Measurements from ENCODE around the gene TACC2.

The TACC2 gene

DNA sequence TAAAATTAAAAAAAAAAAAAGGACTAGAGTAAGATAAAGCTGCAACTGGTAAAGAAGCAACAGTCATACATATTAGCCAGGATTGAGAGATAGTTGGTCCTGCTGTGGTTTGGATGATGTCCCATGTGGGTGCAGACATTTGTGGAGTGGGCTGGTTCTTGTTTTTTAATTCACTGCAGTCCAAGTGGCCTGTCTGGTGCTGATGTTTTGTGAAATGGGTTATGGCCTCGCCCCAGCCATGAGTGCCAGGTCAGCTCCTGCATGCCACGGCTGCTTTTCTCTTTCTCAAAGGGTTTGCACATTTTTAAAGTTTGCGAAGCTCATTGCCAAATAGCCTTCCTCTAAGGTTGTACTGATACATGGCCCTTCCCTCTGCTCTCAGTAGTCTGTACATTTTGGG is 268.1 kb downstream of the TACC2 start:
- no peak for DNase-seq

DNA sequence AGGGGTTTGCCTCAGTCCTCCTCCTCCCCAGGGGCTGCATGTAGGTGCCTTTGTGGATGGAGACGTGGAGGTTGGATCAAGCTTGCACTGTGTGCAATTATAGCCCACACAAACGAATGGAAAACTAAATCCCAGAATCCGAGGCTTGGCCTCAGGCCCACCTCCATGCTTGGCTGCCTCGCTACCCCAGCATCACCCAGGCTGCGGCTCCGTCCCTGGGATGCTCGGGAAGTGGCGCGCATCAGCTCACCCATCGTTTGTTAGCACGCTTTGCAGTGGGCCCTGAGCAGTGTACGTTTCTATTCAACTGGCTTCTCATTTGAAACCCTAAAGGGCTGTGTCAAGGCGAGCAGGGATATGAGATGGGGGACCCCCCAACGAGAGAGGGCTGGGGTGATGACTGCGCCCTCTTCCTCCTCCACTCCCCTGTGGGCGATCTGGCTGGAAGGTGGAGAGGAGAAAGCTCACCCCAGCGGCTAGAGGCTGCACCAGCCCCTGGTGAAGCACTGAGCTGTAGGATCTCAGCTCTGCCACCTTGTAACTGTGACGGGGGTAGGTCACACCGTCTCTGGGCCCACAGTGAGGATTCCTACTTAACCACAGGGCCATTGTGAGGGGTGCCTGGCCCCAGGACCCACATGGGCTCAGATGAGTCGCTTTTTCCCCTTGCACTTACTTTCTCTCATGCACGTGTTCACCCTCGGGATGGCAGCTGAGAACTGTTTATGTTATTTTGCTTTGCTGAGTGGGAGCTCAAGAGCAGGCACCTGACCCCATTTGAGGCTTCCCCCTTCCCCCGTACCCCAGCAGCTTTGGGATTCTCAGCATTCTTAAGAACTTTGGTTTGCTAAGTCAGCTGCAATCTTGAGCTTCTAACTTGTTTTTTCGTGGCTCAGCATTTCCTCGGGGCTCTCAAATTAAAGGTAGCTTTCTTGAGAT is 269.4 kb downstream of the TACC2 start:
- no peak for DNase-seq

DNA sequence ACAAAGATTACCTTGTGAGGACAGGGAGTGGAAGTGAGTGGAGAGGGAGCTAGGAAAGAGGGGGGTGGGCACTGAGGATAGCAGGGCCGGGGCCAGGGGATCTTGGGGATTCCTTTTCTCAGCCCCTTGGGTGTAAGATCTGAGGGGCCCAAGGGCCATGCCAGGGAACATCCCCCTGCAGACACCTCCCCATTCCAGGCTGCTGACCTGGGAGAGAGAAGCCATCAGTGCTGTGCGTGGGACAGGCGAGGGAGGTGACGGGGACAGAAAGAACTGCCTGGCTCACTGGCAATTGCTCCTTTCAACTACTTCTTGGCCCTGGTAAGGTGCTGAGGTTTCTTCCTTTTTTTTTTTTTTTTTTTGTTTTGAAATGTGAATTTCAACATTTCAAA is 270.1 kb downstream of the TACC2 start:
- DNase-seq, result no peak

DNA sequence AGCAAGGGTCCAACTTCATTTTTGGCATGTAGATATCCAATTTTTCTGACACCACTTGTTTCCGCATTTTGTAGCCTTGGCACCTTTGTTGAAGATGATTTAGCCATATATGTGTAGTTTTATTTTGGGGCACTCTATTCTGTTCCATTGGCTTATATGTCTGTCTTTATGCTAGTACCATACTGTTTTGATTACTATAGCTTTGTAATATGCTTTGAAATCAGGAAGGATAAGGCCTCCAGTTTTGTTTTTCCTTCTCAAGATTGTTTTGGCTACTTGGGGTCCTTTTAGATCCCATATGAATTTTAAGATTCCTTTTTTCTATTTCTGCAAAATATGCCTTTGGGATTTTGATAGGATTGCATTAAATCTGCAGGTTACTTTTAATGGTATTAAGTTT is 272.6 kb downstream of the TACC2 start:
- no peak for DNase-seq

DNA sequence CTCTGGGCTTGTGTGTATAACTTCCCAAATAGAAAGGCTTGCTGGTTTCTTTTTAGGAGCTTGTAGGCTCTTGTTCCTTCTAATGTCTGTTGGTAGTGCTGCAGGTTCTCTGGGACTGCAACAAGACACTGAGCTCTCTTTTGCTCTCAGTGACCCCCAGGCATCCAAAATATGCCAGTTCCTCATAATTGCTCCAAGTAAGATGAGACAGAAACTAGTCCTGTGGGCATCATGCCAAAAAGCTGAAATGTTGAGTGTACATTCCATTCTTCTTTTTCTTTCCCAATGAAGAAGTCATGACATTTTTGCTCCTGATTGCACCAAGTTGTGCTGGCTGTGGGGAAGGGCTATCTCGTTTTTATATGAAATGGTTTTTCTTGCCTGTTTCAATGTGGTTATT is 275.0 kb downstream of the TACC2 start:
- DNase-seq, result no peak

DNA sequence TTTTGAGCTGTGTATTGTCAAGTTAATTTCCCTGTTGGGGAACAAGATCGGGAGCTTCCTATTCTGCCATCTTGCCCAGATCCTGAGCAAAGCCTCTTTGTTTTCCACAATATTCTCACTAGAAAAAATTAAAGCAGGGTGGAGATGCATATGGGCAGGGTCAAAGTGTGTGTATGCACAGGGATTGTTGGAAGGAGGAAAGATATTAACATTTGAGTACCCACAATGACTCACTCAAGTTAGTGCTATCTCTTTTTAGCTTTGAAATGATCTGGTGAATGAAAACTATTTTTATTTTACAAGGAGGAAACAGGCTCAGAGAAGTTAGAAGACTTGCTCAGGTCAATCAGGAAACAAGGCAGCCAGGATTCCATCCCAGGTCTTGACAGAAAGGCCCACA is 275.5 kb downstream of the TACC2 start:
- no peak for DNase-seq

DNA sequence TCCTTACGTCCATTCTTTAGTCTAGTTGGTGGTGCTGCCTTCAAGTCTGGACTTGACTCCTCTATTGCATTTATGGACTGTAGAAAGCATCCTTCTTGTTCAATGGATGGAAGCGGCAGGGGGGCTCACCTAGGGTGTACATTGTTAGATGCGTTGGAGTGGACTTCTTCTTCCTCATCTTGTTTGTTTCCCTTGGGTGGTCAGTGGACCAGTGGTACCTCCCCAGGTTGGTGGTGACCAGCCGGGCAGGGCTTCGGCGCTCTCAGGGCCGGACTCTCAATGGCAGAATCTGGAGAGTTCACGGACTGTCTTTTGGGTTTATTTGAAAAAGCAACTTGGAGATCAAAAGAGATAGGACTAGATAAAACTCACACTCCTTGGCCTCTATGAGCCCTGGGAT is 276.0 kb downstream of the TACC2 start:
- DNase-seq, result no peak

DNA sequence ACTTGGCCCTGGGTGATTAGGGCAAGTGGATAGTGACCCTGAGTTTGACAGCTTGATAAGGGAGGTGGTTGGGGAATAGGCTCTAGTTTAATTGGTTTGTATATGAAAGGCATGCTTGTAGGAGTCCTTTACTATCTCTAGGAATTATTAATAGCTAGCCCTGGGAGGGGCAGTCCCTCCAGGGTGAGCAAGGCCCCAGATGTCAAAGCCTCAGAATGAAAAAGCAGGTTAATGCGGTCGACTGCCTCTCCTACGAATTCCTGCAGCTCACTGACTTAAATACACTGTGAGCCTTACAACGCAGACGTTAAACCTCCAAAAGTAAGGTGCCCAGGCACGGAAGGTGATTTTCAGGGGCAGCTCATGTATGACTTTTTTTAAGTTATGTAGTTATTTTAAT is 276.9 kb downstream of the TACC2 start:
- no peak for DNase-seq

DNA sequence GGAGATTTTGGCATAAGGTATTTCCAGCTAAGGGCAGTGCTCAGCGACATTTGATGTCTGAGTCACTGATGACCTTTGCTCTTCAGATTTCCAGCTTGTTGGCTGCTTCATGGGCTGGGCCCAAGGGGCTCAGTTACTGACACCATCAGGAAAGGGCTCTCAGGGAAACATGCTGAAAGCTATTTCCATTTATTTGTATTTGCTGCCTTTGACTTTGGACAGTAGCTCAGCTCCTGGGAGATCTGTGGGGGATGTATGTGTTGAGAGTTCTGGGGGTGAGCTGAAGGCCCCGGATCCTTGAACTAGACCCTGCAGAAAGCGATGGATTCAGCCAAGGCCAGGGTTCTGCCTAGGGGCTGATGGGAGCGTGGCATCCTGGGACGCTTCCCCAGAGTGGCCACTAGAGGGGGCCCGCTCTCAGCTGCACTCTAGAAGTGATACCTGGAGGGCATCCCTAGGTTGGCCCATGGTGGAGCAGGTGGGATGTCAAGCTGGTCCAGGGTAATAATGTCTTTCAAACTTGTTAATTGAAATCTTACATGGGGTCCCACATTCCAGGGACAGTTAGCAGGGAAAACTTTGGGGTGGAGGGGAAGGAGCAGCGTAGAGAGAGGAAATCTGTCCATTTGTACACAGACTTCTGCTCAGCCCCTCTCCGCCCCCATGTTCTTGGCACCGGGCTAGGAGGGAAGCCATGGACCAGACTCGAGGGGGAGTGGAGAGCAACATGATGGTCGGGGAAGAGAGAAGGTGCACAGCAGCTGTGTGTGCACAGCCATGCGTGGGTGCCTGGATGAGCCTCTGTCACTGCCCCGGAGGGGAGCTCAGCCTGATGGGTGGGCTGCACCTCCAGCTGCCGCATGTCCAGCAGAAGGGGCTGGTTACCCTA is 279.1 kb downstream of the TACC2 start:
- peak; percentile 52 for DNase-seq

DNA sequence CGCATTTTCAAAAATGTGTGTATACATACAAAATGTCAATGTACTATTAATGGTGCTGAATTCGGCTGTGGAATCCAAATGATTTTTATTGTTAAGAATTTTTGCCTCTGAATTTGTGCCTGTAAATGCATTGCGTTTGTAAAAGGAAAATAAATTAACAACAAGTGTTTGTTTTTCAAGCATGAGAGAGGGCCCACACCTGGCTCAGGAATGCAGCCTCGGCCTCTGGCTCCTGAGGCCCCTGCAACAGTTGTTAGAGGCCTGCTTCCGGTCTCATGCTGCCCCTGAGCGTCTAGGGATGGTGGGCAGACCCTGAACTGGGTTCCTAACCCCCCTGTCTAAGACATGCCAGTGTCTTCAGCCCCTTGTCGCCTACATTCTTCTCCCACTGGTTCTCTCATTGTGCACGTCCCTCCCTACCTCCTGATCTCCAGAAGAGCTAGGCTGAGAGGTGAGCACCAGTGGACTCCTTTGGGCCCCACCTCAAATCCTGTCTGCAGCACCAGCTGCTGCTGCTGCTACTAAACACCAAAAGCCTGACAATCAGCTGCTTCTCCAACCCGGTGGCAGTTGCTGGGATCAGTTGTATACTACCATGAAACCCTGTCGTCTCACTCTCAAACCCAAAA is 280.2 kb downstream of the TACC2 start:
- DNase-seq, result no peak

DNA sequence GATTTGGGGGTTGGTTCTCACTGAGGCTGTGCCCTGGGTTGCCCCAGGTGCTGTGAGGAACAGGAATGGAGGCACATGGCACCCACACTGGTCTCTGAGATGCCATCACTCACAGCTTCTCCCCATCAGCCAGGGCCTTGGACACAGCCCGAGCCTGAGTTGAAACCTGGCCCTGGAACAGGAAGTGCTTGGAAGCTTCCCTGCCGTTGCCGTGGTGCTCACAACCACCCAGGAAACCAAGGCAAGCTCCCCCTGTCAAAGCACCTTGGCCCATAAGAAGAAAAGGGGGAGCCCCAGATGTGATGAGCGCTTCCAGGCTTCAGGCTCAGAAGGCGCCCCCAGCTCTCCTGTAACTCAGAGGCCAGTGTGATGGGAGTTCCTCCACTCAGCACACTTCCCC is 282.1 kb downstream of the TACC2 start, which contains the start of gene BTBD16:
BTBD16 (plus strand) TSS at position 221 of the 400 bp plus-strand sequence. CDS start 3,786 bp downstream, outside the sequence.
- DNase-seq, result no peak

DNA sequence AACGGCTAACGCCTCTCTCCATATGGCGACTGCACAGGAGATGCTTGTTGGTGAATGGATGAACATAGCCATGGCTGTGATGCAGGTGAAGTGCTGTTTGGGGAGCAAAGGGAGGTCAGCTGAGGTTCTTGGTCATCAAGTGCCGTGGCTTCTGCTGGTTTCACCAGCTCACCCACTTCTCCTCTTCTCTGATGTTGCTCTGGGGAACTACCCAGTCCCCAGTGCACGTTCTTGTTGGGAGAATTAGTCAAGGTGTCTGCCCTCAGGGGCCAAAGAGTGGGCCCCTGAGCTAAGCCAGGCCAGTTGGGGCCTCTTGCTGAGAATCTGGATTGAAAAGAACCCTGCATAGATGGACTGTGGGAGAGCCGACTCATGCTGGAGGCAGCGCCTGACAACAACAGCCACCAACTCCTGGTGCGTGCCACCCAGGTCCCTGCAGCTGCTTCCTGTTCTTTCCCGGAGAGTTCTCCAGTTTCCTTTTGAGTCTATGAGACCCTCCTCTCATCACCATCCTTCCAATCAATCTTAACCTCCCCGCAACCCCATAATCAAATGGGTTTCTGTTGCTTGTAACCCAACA is 285.1 kb downstream of the TACC2 start:
- DNase-seq, result no peak

DNA sequence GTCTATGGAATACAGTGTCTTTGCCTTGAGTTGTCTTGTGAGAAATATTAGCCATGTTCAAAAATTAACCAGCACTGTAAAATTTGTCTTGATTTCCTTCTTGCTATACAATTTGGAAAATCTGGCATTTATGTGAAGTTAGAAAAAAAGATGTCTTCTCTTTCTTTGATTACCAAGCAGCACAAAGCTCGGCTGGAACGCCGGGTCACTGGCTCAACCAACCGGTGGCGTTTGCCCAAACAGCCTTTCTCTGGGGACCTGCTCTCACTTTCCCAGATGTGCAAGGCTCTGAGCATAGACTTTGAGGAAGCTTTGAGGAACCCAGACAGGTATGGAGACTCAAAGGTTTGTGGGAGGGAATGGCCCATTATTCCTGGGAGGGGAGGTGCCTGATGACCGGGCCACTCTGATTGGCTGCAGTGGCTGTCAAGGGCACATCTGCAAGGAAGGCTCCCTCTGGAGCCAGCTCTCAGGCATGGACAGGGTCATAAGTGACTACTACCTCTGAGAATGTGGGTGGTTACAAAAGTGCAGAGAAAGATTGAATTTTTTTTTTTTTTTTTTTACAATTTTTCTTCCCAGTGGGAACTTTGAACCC is 287.7 kb downstream of the TACC2 start:
- DNase-seq, result no peak

DNA sequence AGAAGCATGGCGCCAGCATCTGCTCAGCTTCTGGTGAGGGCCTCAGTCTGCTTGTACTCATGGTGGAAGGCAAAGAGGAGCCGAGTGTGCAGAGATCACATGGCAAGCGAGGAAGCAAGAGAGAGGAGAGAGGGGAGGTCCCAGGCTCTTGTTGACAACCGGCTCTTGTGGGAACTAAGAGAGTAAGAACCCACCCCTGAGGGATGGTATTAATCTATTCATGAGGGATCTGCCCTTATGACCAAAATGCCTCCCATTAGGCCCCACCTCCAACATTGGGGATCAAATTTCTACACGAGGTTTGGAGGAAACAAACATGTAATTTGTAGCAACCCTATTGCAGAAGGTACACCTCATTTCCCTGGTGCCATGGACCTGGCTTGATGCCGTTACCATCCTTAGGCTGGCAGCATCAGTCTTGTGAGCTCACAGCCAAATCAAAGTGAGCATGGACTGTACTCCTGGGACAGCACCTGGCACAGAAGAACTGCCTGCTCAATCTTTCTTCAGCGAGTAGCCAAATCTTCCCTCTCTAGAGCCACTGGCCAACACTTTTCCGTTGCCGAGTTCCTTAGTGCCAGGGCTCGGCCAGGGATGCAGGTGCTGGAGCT is 288.7 kb downstream of the TACC2 start:
- no peak for DNase-seq

DNA sequence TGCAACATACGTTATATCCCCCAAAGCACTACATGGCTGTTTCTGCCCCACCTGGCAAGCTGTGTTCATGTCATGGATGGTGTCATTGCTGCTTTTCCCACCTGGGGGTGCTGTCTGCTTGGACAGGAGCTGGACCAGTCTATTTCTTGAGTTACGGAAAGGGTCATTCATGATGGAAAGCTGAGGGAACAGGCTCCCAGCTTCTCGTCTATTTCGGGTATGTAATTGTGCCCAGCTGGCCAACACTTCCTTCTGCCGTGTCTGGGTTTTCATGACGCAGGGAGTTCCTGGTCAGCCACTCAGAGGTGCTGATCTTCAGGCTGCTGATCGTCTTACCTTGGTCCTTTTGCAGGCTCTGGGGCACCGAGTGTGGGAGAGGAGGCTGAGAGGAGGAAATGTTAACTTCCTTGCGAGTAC is 290.8 kb downstream of the TACC2 start:
- DNase-seq, result peak; percentile 18

DNA sequence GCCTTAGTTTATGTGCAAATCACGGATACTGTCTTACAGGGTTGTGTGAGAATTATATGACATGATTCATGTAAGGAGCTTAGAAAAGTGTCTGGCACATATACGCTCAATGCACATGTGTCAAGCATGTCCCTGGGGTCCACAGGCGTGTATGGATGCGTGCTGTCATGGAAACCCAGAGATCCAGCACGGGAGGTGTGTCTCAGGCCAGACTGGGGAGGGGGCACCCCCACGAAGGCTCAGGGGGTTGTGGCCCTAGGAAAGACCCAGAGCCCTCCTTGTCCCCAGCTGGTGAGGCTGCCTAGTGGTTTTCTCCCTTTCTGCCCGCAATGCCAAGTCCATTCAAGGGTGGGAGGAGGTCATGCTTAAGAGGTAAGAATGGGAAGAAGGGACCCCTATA is 291.2 kb downstream of the TACC2 start:
- no peak for DNase-seq

DNA sequence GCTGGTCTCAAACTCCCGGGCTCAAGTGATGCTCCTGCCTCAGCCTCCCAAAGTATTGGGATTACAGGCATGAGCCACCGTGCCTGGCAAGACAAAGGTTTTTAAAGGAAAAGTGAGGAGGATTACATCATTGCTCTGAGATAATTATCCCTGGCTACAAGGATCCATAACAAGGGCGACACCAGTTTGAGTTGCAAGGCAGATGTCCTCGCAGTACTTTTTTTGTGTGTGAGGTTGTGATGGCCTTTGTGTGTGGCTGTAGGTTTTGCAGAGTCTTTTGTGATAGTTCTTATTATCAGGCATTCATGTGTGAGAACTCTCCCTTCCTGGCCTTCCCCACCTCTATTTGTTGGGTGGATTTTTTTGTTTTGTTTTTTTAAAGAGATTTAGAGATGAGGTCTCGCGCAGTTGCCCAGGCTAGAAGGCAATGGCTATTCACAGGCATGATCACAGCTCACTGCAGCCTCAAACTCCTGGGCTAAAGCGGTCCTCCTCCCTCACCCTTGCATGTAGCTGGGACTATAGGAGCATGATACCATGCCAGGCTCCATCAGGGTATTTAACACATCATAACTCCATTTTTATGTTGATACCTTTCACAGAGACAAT is 292.2 kb downstream of the TACC2 start:
- no peak for DNase-seq

DNA sequence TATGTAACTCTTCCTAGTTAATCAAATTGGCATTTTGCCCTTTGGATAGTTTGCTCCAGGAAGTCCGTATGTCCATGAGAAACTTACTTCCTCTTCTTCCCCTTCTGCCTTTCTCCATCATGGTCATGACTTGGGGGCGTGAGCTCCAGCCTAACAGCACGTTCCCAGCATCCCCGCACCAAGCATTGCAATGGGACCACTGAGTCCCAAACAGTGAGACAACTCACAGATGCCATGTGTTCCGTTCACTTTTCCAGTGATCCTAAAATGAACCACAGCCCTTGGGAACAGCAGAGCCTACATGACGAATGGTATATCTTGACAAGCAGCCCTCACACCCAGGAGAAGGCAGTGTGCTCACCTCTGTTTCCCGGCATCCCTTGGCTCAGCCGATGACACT is 292.8 kb downstream of the TACC2 start:
- DNase-seq, result no peak

DNA sequence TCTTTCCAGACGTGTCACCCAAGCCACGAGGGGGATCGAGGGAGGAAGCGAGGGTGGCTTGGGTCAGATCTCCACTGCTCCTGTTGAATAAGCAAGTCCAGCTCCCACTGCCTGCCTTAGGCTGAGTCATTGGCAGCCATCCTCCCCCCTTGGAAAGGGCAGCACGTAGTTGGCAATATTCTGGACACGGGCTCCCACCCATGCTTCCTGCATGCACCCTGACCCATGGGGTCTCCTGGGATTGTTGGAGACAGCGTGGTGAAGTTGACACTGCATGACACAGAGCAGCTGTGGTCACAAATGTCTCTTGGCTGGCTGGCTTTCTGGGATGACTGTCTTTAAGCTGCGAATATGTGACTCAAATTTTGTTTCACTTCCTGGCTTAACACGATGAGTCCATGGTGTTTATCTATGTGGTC is 293.3 kb downstream of the TACC2 start:
- DNase-seq, result no peak

DNA sequence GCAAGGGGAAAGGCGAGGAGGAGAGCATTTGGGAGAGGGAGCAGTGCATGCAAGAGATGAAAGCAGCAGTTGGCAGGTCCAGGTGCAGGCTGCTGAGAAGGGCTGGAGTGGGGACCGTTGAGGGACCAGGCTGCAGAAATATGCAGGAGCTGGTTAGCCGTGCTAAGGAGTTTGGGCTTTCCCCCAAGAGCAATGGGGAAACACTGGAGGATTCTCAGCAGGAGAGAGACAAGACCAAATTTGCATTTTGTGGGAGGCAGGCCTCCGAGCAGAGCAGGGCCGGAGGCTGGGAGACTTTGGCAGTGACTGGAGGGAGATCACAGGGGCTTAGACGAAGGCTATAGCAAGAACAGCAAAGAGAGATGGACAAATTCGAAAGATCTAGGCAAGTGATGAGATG is 293.9 kb downstream of the TACC2 start:
- DNase-seq, result no peak

Measured in stimulated activated CD4-positive, alpha-beta T cell treated with anti-CD3 and anti-CD28 coated beads, Interleukin-1b, Interleukin-23, amount 100 ng/mL, for 48 hours (primary cell).